ENCODE measurements around the gene ARID3B.

The ARID3B gene

GRCh38 chr15:74605795-74606150 is 64.8 kb downstream of the ARID3B start:
- DNase-seq = no peak

GRCh38 chr15:74608786-74609185 is 67.8 kb downstream of the ARID3B start:
- DNase-seq = no peak

GRCh38 chr15:74609938-74610301 is 68.9 kb downstream of the ARID3B start:
- DNase-seq = no peak

GRCh38 chr15:74610302-74610951 is 69.4 kb downstream of the ARID3B start:
- no peak for DNase-seq

GRCh38 chr15:74611341-74611740 is 70.3 kb downstream of the ARID3B start:
- DNase-seq = no peak

GRCh38 chr15:74611834-74612233 is 70.8 kb downstream of the ARID3B start:
- DNase-seq = no peak

- no peak for DNase-seq
These were observed 71.7 kb downstream of the ARID3B start for GRCh38 chr15:74612677-74613076.

- DNase-seq = no peak
These were observed 72.3 kb downstream of the ARID3B start for GRCh38 chr15:74613089-74613952.

GRCh38 chr15:74613953-74614743 is 73.1 kb downstream of the ARID3B start:
- no peak for DNase-seq

GRCh38 chr15:74614744-74615507 is 73.9 kb downstream of the ARID3B start:
- DNase-seq = peak; percentile 88

- DNase-seq = peak; percentile 97
These were observed 74.7 kb downstream of the ARID3B start, which contains the start of gene CLK3 for GRCh38 chr15:74615508-74616365. CLK3 (plus strand) TSS chr15:74615836; CDS start chr15:74619197, 3,361 bp downstream.

GRCh38 chr15:74616366-74616939 is 75.4 kb downstream of the ARID3B start:
- peak; percentile 55 for DNase-seq

- DNase-seq = no peak
These were observed 76.0 kb downstream of the ARID3B start for GRCh38 chr15:74616996-74617395.

GRCh38 chr15:74618841-74619596 is 78.0 kb downstream of the ARID3B start:
- no peak for DNase-seq

GRCh38 chr15:74619916-74620635 is 79.1 kb downstream of the ARID3B start:
- DNase-seq = no peak

GRCh38 chr15:74620636-74621545 is 79.9 kb downstream of the ARID3B start:
- DNase-seq = peak; percentile 93

- DNase-seq = no peak
These were observed 80.5 kb downstream of the ARID3B start for GRCh38 chr15:74621546-74621920.

- DNase-seq = no peak
These were observed 80.9 kb downstream of the ARID3B start for GRCh38 chr15:74621936-74622335.

- no peak for DNase-seq
These were observed 81.7 kb downstream of the ARID3B start for GRCh38 chr15:74622758-74623157.
